Hematopoietic multipotent progenitor cell treated with erythropoietin and hydrocortisone succinate and interleukin-3 and kit ligand, for 8 days (in vitro differentiated cells): ENCODE results near the gene POPDC3.
"Not testable (repeated sequence)": the region's sequence is repeated elsewhere in the genome, so short reads cannot be mapped to it uniquely, and the experiment has no call there.

ENCODE experiments used
- DNase-seq: peaks from one replicate; pipeline ENCODE4 v3.0.0-alpha.2; 2015

POPDC3 gene, protein sequence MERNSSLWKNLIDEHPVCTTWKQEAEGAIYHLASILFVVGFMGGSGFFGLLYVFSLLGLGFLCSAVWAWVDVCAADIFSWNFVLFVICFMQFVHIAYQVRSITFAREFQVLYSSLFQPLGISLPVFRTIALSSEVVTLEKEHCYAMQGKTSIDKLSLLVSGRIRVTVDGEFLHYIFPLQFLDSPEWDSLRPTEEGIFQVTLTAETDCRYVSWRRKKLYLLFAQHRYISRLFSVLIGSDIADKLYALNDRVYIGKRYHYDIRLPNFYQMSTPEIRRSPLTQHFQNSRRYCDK

DNA sequence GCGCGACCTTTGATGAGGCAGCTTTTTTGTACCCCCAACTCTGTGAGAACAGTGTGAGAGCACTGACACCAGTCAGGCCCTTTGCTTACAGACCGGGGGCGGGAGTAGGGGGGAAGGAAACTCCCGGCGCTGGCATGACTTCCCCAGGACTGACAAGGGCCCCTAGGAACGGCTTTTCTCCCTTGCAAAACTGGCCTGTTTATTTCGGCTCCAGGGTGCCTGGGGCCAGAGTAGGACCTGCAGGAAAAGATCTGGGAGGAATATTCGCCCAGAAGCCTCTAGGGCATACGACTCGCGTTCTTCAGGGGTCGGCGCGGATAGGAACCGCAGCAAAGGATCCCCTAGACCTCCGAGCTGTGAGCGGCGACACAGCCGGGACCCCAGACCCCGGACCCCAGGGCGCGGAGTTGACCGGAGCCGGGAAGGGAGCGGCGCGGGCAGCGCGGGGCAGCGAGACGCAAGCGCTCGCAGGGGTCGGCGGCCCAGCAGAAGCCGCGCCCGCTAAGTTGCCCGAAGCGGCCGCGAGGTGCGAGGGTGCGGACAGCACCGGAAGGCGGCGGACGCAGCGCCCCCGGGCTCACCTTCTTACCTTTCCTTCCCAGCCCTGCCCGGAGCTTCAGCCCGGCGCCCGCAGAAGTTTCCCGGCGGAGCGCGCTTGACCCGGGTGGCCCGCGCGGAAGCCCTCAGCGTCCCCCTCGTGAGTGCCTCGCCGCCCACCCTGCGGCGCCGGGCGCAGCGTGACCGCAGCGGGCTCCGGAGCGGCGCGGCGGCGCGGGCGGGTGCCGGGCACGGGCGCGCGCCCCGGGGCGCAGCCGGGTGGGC lies at the start of gene POPDC3:
POPDC3 (minus strand) TSS at position 771 of the 822 bp plus-strand sequence. CDS start 18,105 bp downstream, outside the sequence.
- no peak for DNase-seq

GRCh38 chr6:105227295-105227767 lies 47.5 kb upstream of the POPDC3 start:
- DNase-seq: no peak

DNA sequence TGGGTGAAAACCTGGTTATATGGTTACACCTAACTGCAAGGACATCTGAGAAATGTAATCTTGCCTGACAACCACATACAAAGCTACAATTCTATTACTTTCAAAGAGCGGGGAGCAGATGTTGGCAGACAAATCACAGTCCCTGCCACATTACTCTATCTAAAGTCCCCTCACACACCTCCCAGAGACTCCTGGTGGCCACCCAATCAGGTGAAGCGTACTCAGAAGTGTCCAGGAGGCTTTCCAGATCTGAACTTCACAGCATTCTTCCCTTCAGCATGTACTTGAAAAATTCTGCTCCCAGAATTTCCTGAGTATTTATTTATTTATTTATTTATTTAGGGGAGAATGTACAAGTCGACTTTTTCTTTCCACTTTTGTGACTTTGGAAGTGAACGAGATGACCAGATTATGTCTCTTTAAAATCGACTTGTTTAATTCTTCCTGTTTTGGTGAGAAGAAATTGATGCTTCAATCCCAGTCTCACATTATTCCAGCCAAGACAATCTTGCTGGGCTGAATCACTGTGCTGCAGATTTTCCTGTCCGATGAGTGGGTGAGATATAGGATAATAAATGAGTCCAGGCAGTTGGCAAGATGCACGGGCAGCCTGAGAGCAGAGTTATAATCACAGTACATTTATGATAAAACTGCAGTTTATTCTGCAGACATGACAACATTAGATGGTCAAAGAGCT lies 46.9 kb upstream of the POPDC3 start:
- DNase-seq: no peak

DNA sequence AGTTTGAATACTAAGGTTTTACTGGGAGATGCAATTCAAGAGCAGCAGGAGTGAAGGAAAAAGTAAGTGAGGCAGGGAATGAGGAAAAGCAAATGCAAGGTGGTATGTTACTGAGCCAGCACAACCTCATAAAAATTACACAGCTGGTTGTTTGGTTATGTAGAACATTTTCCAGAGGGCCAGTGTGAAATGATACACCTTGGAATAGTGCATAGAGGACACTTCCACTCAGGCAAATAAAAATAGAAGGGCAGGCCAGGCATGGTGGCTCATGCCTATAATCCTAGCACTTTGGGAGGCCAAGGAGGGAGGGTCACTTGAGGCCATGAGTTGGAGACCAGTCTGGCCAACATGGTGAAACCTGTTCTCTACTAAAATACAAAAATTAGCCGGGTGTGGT lies 43.4 kb upstream of the POPDC3 start:
- no peak for DNase-seq

DNA sequence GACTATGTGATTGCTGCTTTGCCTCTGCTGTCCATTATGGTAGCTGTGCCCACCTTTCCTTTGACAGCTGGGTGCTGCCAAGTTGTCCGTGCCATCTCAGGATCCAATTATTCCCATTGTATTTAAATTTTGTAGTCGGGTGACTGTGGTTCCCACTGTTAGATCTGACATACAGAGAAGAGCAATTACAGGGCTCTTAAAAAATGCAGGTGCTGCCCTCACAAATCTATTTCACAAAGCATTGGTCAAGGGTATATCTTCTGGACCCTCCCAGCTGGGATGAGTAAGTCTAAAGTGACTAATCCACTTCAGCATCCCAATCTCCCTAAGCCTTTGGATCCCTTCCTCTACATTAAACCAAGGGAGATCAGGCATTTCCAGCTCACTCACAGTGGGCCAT lies 41.4 kb upstream of the POPDC3 start:
- not testable (repeated sequence) for DNase-seq

- no peak for DNase-seq
Measured at GRCh38 chr6:105220186-105220585, 40.4 kb upstream of the POPDC3 start.

- DNase-seq: not testable (repeated sequence)
Measured at GRCh38 chr6:105219218-105219617, 39.4 kb upstream of the POPDC3 start.

DNA sequence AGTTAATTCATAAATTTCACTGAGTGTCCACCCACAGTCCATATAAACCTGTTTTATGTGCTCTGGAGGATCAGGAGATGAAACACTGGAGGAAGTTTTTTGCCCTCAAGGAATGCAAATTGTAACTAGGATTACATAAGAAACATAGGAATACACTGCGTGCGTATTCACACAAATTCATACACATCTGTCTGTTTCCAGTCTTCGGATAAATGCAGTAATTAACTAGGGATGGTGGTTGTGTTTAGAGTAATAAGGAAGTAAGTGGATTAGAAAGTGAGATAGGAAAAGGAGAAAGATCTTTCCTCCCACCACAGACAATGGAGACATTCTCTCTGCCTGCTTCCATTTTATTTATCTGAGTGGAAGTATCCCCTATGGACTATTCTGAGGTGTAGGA lies 35.7 kb upstream of the POPDC3 start:
- DNase-seq: no peak

DNA sequence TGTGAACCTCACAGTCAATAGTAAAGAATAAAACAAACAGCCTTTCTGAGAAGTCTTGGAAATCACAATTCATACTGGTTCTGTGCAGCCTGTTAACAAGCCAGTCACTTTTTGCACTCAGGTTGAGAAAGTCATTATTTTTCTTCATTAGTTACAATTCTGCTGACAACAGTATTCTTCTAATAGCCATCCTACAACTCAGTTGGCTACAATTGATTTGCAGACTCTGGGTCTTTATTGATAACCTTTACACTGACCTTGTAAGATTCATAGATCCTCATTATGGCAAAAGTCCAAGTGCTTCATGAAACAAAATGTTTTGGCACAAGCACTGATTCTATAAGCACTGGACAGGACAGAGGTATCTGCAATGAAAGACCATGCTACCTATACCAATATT lies 34.9 kb upstream of the POPDC3 start:
- DNase-seq: no peak

GRCh38 chr6:105213272-105213671 lies 33.5 kb upstream of the POPDC3 start:
- DNase-seq: no peak

- no peak for DNase-seq
Measured at GRCh38 chr6:105212587-105212986, 32.8 kb upstream of the POPDC3 start.

DNA sequence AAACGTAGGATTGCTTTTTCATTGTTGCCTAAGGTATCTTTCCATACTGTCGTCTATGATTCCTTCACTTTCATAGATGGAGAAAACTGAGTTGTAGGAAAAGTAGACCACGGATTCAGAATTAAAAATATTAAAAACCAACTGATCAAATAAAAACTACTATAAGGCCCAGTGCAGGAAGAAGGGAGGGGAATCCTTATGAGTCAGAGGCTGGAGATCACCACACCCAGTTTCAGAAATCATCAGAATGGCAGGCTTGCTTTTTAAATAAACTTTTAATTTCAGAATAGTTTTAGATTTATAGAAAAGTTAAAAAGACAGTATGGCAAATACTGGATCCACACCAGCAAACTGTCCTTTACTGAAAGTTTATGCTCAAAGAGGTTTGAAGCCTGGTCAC lies 32.0 kb upstream of the POPDC3 start:
- DNase-seq: no peak

DNA sequence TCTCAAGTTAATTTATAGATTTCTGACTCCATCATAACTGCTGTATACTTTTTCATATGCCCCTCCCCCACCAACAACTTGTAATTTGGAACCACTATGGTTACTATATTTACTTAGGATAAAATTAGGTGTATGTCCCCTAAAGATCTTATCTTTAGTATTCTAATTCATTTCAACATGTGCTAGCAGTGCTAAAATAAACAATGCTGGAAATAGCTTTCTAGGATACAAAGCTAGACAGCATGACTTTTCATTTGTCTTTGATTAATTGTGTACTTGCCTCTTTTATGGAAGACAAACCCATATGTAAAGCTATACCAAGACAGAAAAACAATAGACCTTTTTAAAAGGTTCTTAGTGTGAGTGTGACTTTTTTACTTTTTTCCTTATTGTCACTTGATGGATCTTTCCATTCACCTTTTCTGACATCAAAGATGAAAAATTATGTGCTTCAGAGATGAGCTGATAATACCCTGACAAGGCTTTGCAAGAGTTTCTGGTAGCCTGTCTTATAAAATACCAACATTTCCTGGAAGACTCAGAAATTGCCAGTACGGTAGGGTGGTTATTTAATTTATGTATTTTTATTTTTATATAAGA lies 31.2 kb upstream of the POPDC3 start:
- DNase-seq: no peak

DNA sequence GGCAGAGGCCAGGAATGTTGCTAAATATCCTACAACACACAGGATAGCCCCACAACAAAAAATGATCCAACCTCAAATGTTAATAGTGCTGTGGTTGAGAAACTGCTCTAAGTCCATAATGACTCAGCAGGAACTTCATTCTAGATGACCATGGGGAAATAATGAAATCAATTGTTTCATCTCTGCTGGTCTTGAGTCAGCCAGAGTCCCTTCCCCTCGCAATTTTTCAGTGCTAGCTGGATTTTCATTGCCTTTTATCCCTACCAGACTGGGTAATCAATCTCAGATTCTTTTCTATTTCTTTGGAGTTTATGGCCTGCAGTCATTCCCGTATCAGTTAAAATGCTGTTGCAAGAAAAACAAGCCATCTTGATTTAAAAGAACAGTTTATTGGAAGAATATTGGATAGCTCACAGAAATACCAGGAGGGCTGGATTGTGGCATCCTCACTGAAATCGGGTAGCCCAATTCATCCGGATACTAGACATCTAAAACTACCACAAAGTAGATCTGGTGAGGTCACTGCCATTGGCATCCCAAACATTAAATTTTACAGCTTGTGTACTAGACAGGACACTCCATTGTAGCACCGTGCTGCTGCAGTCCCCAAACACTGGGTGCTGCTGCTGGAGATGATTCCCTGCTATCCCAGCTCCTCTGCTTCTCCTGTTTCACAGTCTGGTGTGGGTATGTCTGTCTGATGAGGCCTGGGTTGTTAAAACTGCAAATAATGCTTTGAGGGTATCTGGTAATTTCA lies 30.3 kb upstream of the POPDC3 start:
- no peak for DNase-seq

- no peak for DNase-seq
Measured at GRCh38 chr6:105207524-105208269, 27.9 kb upstream of the POPDC3 start.

- DNase-seq: no peak
Measured at GRCh38 chr6:105204768-105205167, 25.0 kb upstream of the POPDC3 start.

DNA sequence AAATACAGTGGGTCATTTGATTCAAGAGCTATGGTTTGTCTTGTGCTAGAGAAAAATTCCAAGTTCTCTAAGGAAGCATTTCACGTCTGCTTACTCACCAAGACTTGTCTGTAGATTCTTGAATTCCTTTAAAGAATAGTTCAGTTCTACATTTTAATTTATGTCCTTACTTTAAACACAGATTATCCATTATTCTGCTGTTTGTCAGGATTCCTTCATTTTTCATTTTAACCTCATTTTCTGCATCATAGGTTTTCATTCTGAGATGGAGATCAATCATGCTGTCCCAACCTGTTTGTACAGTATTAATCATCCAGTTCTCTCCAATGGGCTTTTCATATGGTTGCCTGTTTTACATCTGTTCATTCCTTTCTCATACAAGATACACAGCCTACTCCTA lies 24.5 kb upstream of the POPDC3 start:
- no peak for DNase-seq

- no peak for DNase-seq
Measured at GRCh38 chr6:105202486-105202885, 22.7 kb upstream of the POPDC3 start.

GRCh38 chr6:105200133-105200730 lies 20.4 kb upstream of the POPDC3 start:
- DNase-seq: no peak

- no peak for DNase-seq
Measured at GRCh38 chr6:105199711-105200110, 19.9 kb upstream of the POPDC3 start.

- no peak for DNase-seq
Measured at GRCh38 chr6:105196076-105196475, 16.3 kb upstream of the POPDC3 start.
